ENCODE data around the gene PAFAH1B2.

- TF ChIP-seq, protein P1, sequence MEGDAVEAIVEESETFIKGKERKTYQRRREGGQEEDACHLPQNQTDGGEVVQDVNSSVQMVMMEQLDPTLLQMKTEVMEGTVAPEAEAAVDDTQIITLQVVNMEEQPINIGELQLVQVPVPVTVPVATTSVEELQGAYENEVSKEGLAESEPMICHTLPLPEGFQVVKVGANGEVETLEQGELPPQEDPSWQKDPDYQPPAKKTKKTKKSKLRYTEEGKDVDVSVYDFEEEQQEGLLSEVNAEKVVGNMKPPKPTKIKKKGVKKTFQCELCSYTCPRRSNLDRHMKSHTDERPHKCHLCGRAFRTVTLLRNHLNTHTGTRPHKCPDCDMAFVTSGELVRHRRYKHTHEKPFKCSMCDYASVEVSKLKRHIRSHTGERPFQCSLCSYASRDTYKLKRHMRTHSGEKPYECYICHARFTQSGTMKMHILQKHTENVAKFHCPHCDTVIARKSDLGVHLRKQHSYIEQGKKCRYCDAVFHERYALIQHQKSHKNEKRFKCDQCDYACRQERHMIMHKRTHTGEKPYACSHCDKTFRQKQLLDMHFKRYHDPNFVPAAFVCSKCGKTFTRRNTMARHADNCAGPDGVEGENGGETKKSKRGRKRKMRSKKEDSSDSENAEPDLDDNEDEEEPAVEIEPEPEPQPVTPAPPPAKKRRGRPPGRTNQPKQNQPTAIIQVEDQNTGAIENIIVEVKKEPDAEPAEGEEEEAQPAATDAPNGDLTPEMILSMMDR (conservative IDR thresholded peaks at IDR 0.05; ENCODE audit: low read length): no peak
- TF ChIP-seq EZH2phosphoT487 (IDR thresholded peaks at IDR 0.05; ENCODE audit: borderline replicate concordance, low read depth, low read length): no peak
Observed at GRCh38 chr11:117126223-117126965, 17.7 kb upstream of the PAFAH1B2 start.

Measured in OCI-LY7 (cell line).